T-helper 2 cell (primary cell): ENCODE data around the gene ITPR2.
"Not testable (repeated sequence)": the region's sequence is repeated elsewhere in the genome, so short reads cannot be mapped to it uniquely, and the experiment has no call there.

Experiments used
- DNase-seq, 5 experiments: peaks; one replicate each; pipeline versions ENCODE4 v3.0.0 to v3.0.0-alpha.2; 2012 to 2022

ITPR2 gene

DNA sequence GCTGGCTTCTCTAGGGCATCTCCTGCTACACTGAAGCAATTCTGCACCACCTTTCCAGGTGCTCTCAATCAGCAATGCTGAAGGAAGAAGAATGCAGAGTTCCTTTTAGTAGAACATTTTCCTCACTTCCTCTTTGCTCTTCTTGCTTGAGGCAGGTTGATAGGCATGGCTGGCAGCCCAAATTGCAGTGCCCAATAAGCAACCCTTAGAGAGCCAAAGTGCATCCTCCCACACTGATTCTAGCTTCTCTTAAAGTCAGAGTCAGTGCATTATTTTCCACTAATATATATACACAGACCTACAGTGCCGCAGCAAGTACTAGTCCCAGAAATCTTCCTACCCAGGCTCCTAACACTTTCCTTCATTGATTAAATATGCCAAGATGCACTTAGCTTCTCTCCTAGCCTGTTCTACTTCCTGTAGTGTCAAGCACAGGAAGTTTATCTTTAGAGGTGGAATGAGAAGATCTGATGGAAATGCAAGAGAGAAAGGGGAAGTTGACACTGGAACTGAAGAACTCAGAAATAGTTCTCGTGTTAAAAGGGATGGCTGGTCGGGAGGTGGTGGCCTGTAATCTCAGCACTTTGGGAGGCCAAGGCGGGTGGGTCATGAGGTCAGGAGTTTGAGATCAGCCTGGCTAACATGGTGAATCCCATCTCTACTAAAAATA is 504.9 kb downstream of the ITPR2 start:
- DNase-seq = no peak

DNA sequence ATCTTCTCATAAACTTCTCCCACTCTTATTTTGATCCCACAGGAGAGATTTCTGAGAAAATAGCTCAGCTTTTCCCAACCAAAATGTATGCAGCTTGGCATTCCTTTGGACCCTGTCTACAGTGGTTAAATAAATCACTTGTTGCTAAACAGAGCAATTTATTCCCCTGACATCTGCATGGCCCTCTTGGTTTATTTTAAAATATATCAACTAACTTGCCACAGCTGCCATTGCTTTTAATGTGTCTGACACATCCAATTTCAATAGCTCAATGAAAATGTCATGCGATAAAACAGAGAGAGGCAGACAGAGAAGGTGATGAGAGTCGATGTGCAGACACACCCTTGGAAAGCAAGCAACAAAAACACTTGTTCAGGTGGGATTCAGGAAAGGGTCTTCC is 509.3 kb downstream of the ITPR2 start:
- DNase-seq = no peak

DNA sequence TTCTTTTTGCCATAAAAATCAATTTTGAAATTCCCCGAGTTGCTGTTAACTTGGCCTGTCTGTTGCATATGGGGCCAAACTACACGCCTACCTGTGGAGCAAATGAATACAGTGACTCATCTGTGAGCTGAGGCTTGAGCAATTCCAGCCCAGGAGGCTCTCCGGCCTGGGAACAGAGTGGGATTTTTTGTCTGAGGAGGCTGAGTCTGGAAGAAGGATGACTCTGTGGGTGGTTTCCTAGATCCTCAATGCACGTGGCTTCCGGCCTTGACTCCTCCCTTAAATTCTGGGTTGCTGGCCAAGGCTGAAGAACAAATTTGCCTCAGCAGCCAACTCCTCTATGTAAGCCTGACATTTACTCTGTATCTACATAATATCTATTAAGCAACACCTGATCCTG is 513.5 kb downstream of the ITPR2 start:
- DNase-seq = no peak

DNA sequence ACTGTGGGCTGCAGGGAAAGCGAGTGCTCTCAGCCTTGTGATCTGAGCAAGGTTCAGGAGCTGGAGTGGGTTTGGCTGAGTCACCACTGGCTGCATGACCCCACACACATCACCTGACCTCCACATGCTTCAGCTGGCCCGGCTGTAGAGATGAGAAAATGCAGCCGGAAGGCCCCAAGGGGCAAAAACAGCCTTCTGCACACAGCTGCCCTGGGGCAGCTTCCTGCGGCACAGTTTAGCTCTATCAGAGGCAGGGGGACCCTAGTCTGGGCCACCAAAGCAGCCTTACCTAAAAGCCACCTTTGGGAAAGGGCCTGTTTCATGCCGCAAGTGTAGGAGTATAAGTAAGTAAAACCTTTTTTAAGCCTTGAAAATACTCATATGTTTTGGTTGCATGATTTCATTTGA is 514.3 kb downstream of the ITPR2 start:
- DNase-seq = no peak

DNA sequence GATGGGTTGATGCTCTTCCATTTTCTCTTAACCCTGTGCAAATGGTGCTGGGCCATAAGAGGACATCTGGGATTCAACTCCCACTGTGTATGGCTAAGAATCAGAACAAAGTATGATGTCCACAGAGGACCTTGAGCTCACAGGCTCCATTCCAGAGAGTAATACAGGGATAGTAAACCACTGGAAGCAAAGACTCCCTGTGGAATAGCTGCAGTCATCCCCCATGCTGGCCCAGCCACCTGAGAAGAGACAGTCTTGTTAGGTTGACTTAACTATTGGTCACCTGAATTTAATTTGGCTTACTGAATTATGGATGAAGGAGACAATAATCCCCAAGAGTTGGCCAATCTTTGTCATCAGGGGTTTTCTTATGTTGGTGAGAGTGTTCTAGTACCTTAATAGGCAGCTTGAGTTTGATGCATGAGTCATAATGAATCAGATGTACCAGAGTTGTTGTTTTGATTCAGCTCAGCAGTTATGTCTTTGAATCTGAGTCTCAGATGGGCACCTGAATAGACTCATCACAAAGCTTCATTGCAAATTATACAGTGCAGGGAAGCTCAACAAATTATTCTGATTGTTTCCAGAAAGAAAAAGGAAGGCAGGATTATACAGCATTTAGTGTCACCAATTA is 514.9 kb downstream of the ITPR2 start:
- peak in 1 of 5 experiments; percentile 44 for DNase-seq

DNA sequence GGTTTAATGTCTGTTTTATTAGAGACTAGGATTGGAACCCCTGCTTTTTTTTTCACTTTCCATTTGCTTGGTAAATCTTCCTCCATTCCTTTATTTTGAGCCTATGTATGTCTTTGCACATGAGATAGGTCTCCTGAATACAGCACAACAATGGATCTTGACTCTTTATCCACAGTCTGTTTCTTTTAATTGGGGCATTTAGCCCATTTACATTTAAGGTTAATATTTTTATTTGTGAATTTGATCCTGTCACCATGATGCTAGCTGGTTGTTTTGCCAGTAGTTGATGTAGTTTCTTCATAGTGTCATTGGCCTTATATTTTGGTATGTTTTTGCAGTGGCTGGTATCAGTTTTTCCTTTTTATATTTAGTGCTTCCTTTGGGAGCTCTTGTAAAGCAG is 518.9 kb downstream of the ITPR2 start:
- DNase-seq = not testable (repeated sequence)

DNA sequence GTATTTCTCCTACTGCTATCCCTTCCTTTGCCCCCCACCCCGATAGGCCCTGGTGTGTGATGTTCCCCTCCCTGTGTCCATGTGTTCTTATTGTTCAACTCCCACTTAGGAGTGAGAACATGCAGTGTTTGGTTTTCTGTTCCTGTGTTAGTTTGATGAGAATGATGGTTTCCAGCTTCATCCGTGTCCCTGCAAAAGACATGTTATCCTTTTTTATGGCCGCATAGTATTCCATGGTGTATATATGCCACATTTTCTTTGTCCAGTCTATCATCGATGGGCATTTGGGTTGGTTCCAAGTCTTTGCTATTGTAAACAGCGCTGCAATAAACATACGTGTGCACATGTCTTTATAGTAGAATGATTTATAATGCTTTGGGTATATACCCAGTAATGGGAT is 522.5 kb downstream of the ITPR2 start:
- DNase-seq = not testable (repeated sequence)

DNA sequence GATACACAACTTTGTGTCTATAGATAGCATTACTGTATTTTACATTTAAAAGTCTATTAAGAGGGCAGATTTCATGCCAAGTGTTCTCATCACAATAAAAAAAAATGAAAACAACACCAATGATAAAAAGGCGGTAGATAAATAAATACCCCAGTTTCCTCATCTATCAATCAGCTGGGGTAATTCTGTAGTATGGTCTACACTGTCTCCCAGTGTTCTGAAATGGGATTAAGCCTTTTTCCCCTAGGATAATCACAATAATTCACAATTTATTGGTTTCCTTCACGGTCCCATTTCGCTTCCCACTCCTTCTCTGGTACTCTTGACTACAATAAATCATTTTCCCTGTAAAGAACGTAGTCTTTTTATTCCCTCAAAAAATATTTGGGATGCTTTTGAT is 523.4 kb downstream of the ITPR2 start:
- no peak for DNase-seq

DNA sequence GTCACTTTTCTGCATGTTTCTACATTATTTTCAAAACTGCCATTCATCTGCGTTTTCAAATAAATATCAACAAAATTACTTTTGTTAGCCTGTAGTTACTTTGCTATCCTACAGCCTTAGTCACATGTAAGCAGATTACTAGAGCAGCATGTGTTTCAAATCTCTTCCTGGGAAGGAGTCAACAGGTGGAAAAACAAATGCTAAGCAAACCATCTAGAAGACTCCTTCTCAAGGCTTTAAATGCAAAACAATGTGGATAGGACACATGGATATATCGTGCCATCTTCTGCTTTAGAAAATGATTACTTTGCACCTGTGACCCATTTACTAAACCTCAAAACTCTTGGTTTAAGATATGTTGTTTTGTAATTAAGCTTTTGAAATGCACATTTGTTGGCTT is 528.7 kb downstream of the ITPR2 start:
- DNase-seq = no peak

DNA sequence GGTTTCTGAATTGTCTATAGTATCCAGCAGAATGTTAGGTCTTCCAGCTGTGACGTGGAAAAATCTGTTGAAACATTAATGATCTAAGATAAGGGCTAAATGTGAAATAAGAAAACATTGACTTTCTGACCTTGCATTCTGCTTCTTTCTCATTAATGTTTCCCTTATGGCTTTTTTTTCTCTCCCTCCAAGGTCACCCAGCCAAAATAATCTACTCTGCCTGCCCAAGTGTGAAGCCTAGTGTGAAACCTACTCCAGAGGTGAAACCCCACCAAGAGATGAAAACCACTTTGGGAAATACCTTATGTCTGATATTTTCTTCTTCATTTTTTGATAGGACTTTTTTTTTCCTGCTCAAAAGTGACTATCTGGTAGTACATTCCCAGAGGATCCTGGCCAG is 529.6 kb downstream of the ITPR2 start:
- no peak for DNase-seq

DNA sequence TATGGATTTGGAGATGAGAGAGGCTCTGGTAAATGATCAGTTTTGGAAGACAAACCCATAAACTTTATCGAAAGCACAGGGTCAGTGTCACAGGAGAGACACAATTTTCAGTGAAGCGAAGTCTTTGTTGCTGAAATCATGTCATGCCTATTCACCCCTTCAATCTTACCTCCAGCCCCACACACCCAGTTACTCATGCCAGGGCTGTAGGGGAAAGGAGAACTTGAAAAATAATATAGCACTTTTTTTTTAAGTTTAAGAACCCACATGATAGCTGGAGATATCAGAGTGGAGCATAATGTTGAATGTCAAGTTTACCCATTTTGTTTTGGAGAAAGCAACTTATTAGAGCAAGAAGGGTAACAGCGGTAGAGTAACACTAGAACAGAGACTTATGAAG is 530.2 kb downstream of the ITPR2 start:
- no peak for DNase-seq

DNA sequence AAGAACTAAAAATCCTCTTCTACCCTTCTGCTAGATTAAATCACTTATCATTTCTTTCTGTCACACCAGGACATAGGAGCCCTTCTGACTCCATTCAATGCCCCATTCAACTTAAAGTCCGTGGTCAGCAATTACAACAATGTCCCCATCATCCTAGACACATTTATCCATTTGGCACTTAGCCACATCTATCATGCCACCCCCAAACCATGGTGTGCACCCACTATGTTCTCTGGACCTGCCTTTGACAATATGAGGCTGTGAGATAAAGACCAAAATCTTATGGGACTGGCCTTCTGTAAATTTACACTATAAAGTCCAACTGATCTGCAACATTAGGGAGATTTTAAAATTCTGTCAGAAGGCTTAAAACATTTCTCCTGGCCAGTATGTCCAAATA is 533.2 kb downstream of the ITPR2 start:
- no peak for DNase-seq

DNA sequence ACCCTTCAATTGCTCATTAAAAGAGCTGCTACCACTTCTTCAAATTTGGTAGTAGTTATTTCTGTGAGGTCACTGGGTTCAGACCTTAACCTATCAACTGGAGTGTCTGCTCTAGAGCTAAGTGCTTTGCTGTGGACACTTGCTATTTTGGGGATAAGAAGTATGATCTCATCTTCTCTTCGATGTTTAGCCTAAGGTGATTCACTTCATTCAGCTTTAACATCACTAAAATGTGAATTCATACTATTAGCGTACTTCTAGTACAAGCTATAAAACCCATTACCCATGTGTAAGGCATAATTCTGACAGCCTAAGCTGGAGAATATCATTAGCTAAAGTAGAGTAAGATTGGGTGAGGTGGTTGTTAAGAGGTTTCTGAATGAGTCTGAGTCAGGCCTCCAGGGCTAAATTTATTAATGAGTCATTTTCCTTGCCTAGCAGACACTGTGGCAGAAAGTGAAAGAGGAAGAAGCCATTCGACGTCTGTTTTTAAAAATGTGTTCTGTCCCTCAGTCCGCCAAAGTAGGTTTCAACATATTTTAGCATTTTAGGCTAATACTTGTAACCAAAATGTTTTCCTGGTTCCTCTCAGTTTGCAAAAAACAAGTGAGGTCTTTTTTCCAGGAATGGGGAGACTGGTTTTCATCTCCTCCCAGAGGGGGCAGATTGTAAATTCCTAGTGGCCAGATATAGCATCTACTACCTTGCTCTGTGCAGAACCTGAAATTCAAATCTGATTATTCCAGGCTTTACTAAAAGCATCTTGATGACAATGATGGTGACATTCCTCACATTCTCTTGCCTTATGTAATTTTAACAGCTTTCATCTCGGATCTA is 534.0 kb downstream of the ITPR2 start:
- peak in 1 of 5 experiments; percentile 76 for DNase-seq

DNA sequence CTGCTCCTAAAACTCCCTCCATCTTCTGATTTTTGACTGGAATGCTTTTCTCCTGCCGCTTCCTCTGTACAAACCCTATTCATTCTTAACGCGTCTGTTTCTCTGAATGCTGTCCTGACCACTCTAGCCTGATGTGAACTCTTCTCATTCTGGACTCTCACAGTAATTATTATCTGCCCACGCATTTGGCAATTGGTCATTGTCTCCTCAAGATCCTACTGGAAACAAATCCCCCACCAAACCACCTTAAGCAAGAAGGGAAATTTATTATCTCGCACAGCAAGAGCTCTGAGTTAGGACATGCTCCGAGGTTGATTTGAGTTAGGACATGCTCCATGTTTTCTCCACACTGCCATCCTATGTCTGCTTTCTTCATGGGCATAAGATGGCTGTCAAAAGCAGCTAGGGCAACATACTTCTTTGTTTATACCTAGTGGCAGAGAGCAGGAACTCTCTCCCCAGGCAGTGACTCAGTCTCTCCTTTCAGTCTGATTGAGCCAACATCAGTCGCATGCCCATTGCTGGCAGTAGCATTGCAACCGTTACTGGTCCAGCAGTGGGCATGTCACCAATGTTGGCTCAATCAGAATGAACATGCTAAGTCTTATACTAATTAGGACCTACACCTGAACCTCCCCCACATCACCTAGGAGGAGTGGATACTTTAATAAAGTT is 535.5 kb downstream of the ITPR2 start:
- DNase-seq = no peak

DNA sequence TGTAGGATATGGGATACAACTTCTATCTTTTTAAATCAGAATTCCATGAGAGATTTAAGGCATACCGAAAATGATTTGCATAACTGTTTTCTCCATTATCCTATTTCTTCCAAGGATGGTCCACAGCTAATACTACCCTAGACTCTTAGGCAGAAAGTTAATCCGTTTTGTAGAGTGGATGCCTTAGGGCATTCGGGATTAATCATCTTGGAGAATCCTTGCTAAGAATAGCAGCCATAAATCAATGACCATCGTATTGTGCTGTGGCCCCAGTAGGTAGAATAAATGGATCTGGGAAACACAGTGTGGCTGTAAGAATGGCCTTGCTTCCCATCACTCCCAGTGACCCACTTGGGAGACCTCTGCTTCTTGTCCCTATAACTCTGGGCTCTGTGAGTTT is 538.0 kb downstream of the ITPR2 start:
- DNase-seq = no peak

DNA sequence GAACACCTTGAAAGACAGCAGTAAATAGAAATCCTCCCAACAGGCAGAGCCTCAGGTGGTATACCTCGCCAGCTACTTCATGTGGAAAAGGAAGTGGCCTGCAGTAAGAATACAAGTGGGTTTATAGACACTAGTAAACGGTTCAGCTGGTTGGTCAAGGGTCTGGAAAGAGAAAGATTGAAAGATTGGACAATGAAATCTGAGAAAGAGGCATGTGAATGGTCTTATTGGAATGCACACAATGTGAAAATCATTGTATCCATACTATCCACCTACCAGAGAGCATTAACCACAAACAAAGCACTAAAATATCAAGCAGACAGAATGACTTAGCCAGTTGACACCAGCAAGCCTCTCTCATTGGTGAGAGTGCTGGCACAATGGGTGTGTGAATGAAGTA is 539.4 kb downstream of the ITPR2 start:
- no peak for DNase-seq

DNA sequence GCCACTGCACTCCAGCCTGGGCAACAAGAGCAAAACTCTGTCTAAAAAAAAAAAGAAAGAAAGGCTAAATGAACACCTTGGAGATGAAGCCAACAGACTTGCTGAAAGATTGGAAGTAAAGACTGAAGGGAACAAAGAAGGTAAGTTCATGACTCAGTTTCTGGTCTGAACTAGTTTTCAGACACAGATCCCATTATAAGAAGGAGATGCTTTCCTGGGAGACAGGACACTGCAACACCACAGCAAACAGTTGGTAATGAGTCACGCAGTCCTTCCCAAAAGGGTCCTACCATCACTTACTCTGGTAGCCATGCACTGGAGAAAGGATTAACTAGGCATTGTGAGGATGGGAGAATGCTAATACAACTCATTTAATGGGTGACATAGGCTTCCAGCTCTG is 540.4 kb downstream of the ITPR2 start:
- no peak for DNase-seq

DNA sequence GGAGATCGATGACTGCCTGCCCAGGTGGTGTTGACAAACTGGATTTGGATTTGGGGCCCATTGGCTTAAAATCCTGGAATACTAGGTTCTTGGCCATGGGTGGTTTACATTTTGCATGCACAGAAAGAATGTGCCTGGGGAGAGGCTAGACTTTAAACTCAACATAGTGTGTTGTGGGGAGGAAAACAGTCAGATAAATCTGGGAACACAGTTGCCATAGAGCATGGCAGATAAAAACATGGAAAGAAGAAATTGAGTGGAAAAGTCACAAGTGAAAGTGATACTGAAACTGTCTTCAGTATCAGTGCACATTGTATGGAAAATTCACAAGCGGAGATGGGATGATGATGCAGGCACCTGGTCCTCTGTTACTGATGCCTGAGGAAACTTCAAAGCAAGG is 542.4 kb downstream of the ITPR2 start:
- no peak for DNase-seq

DNA sequence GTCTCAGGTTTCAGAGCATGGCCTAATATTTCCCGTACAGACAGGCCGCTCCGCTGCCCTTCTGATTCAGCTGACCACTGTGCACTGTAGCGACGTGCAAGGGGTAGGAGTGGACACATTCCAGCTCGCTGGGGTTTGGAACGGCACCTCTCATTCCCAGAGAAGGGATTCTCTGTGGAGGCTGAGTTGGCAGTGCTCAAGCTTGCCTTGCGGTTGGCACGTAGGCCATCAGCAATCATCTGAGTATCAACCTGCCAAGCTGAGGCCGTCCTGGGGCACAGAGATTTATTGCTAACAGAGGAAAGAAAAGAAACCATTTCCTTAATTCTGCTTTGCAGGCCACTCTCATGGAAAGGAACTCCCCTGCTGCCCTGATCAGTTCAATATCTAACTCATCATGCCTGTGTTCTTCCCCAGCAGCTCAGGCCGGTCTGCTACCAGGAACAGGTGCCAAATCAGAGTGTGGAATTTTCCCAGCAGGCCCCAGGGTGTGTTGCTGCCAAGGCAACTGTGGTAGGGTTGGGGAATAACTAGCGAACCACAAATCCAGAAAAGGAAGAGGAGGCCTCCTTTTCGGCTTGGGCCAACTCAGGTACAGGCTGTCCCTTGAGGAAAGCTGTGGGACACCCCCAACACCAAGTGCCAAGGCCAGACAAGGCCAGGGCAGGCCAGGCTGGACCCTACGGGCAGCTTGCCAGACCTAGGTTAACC is 545.2 kb downstream of the ITPR2 start:
- no peak for DNase-seq
